BLaER1 treated with 17β-estradiol and CSF1 and Interleukin-3, amounts not matched to agents 10 nM and 100 nM (cell line): ENCODE data around the gene OLFML2A.

Source experiments
- H3K27ac ChIP-seq, 11 experiments: shearing (Covaris generic); formaldehyde crosslinking; 2 replicates each; pipeline ENCODE4 v1.8.1; 2022
- H3K27me3 ChIP-seq, 11 experiments: shearing (Covaris generic); formaldehyde crosslinking; 2 replicates each; pipeline ENCODE4 v1.8.1; 2022
- H3K36me3 ChIP-seq, 11 experiments: shearing (Covaris generic); formaldehyde crosslinking; 2 replicates each; pipeline ENCODE4 v1.8.1; 2022
- H3K4me1 ChIP-seq, 10 experiments: shearing (Covaris generic); formaldehyde crosslinking; 2 replicates each; pipeline ENCODE4 v1.8.1; 2022
- H3K4me2 ChIP-seq, 11 experiments: shearing (Covaris generic); formaldehyde crosslinking; 2 replicates each; pipeline ENCODE4 v1.8.1; 2022
- H3K4me3 ChIP-seq, 10 experiments: shearing (Covaris generic); formaldehyde crosslinking; 2 replicates each; pipeline ENCODE4 v1.8.1; 2022
- H3K9ac ChIP-seq, 11 experiments: shearing (Covaris generic); formaldehyde crosslinking; 2 replicates each; pipeline ENCODE4 v1.8.1; 2022
- H3K9me3 ChIP-seq, 11 experiments: shearing (Covaris generic); formaldehyde crosslinking; replicated peaks in 1 of 11; 2 replicates each; pipeline ENCODE4 v1.8.1; 2022
- H4K20me1 ChIP-seq, 11 experiments: shearing (Covaris generic); formaldehyde crosslinking; 2 replicates each; pipeline ENCODE4 v1.8.1; 2022
- Cebpa-rat ChIP-seq, 11 experiments: shearing (Covaris generic); IDR thresholded peaks; 2 replicates each; pipeline ENCODE4 v1.8.1; 2022

OLFML2A gene

DNA sequence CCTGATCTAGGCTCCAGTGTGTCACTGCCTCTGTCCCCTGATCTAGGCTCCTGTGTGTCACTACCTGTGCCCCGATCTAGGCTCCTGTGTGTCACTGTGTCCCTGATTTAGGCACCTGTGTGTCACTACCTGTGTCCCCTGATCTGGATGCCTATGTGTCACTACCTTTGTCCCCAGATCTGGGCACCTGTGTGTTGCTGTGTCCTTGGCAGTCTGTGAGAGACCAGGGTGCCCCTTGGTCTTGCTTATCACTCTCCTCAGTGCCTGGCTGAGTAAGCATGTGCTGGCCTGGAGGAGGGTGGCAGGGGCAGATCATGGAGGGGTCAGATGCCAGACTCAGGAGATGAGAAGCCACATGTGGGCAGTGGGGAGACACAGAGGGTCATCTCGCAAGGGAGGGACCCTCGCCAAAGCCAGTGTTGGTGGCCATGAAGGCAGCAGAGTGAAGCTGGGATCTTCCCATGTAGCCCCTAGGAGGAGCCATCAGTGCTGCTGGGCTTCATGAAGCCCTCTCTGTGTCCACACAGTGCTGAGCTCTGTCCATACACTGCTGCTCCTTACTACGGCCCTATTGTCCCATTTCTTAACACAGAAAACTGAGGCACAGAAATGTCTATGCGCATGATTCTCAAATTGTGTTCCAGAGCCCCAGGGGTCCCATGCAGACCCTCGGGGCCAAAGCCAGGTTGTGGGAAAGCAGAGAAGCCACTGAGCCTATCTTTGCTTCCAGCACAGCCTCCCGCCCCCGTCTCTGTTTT lies 15.5 kb downstream of the OLFML2A start:
- Histone ChIP-seq H3K9ac (0 out of 22 replicates have a peak overlapping the region, but pooled peaks of 2 of the 11 experiments have one; percentile 0 to 18), H3K4me2 (no peak overlapping the region), H3K27ac (0 out of 22 replicates have a peak overlapping the region, but pooled peaks of 1 of the 11 experiments have one; percentile 1), H3K36me3 (no peaks in the 10 kb centered on the region), H3K27me3 (no peaks in the 10 kb centered on the region), H4K20me1 (no peaks in the 10 kb centered on the region), H3K4me1 (peaks cover 16 to 71% (median 41%) of the 10 kb centered on the region in 10 experiments), H3K4me3 (no peak overlapping the region), H3K9me3 (no peaks in the 10 kb centered on the region)
- TF ChIP-seq Cebpa-rat (IDR thresholded peaks at IDR 0.05), result no peak

GRCh38 chr9:124793015-124793541 lies 16.1 kb downstream of the OLFML2A start:
- no peak overlapping the region for H3K4me3 ChIP-seq
- TF ChIP-seq Cebpa-rat (IDR thresholded peaks at IDR 0.05), result no peak
- H3K4me2 ChIP-seq, result 0 out of 22 replicates have a peak overlapping the region, but pooled peaks of 1 of the 11 experiments have one; percentile 17
- H4K20me1 ChIP-seq, result no peaks in the 10 kb centered on the region
- H3K27me3 ChIP-seq, result no peaks in the 10 kb centered on the region
- H3K27ac ChIP-seq, result no peak overlapping the region
- H3K9me3 ChIP-seq, result no peaks in the 10 kb centered on the region
- no peaks in the 10 kb centered on the region for H3K36me3 ChIP-seq
- peaks cover 16 to 73% (median 48%) of the 10 kb centered on the region in 10 experiments for H3K4me1 ChIP-seq
- H3K9ac ChIP-seq, result 0 out of 22 replicates have a peak overlapping the region, but pooled peaks of 2 of the 11 experiments have one; percentile 0 to 18

- H3K4me2 ChIP-seq, result peak overlapping the region in 9 of 11 experiments; percentile 79 to 99 (median 91); a peak in 18 of 22 replicates
- H3K9me3 ChIP-seq, result no peaks in the 10 kb centered on the region
- H4K20me1 ChIP-seq, result no peaks in the 10 kb centered on the region
- H3K9ac ChIP-seq, result no peak overlapping the region
- H3K4me1 ChIP-seq, result peaks cover 19 to 82% (median 62%) of the 10 kb centered on the region in 10 experiments
- H3K27me3 ChIP-seq, result no peaks in the 10 kb centered on the region
- H3K4me3 ChIP-seq, result no peak overlapping the region
- H3K27ac ChIP-seq, result peak overlapping the region in 3 of 11 experiments; percentile 61 to 67 (median 62); a peak in 4 of 22 replicates
- TF ChIP-seq Cebpa-rat (IDR thresholded peaks at IDR 0.05), result no peak
- H3K36me3 ChIP-seq, result no peaks in the 10 kb centered on the region
Observed at GRCh38 chr9:124794902-124795491, 18.1 kb downstream of the OLFML2A start.

DNA sequence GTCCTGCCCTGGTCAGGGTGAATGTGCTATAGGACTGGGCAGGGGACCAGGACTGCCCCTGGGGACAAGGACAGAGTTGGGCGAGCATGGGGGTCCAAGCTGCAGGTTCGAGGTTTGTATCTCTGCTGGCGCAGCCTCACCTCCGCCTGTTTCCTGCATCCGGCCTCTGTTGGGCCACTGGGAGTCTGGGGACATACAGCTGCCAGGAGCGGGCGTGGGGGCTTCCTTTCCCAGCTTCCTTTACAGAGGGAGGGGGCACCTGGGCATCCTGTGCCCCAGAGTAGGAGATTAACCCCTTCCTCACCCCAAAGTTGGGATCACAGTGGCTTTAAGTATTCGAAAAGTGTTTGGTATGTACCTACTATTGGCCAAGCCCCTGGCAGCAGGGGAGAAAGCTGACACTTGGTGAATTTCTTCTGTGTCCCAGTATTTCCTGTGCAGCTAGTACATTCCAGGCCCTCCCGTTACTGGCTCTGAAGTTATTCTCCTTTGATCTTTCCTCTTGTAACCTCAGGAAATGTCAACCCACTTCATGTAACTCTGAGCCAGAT lies 19.0 kb downstream of the OLFML2A start:
- no peaks in the 10 kb centered on the region for H3K27me3 ChIP-seq
- peaks cover 28 to 90% (median 70%) of the 10 kb centered on the region in 10 experiments for H3K4me1 ChIP-seq
- H3K36me3 ChIP-seq, result no peaks in the 10 kb centered on the region
- H4K20me1 ChIP-seq, result no peaks in the 10 kb centered on the region
- no peaks in the 10 kb centered on the region for H3K9me3 ChIP-seq
- peak overlapping the region in 9 of 11 experiments; percentile 7 to 60 (median 50); a peak in 17 of 22 replicates for H3K9ac ChIP-seq
- TF ChIP-seq Cebpa-rat (IDR thresholded peaks at IDR 0.05), result no peak
- peak overlapping the region; percentile 69 to 99 (median 90) for H3K4me2 ChIP-seq
- H3K27ac ChIP-seq, result peak overlapping the region in 9 of 11 experiments; percentile 11 to 67 (median 52); a peak in 16 of 22 replicates
- peak overlapping the region in 5 of 10 experiments; percentile 8 to 45 (median 21); a peak in 5 of 20 replicates for H3K4me3 ChIP-seq

GRCh38 chr9:124797343-124798103 lies 20.6 kb downstream of the OLFML2A start:
- peak overlapping the region in 9 of 11 experiments; percentile 35 to 99 (median 91); a peak in 18 of 22 replicates for H3K4me2 ChIP-seq
- H3K36me3 ChIP-seq, result no peaks in the 10 kb centered on the region
- no peak for TF ChIP-seq Cebpa-rat (IDR thresholded peaks at IDR 0.05)
- no peaks in the 10 kb centered on the region for H3K27me3 ChIP-seq
- H3K27ac ChIP-seq, result peak overlapping the region in 4 of 11 experiments; percentile 10 to 67 (median 46); a peak in 4 of 22 replicates
- no peaks in the 10 kb centered on the region for H3K9me3 ChIP-seq
- H3K4me1 ChIP-seq, result peaks cover 44 to 98% (median 75%) of the 10 kb centered on the region in 10 experiments
- H4K20me1 ChIP-seq, result no peaks in the 10 kb centered on the region
- H3K4me3 ChIP-seq, result no peak overlapping the region
- H3K9ac ChIP-seq, result 0 out of 22 replicates have a peak overlapping the region, but pooled peaks of 1 of the 11 experiments have one; percentile 28

DNA sequence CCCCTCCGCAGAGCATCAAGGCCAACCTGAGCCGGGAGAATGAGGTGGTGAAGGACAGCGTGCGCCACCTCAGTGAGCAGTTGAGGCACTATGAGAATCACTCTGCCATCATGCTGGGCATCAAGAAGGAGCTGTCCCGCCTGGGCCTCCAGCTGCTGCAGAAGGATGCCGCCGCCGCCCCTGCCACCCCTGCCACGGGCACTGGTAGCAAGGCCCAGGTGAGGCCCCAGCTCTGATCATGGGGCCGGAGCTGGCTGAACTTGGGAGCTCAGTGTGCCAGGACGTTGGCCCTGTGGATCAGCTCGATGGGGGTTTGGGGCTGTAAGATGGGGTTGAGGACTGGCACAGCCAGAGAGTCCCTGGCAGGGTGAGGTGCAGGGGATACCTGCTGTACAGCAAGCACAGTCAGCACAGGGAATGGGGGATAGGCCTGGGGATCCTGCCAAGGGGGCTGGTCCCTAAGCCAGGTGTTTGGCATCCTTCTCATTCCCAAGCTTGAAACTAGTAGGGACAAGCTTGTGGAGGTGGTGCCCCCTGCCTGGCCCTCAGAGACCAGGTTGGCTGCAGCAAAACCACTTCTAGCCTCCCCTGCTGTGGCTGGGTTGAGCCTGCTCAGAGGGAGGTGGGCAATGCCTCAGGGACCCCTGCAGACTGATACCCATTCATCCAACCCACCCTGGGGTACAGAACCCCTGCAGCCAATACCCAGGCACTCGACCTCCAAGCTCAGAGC lies 22.5 kb downstream of the OLFML2A start:
- Histone ChIP-seq H4K20me1 (no peaks in the 10 kb centered on the region), H3K9me3 (no peaks in the 10 kb centered on the region), H3K4me2 (peak overlapping the region in 7 of 11 experiments; percentile 8 to 74 (median 43); a peak in 10 of 22 replicates), H3K9ac (no peak overlapping the region; a peak in 1 of 22 replicates), H3K27ac (peak overlapping the region in 2 of 11 experiments; percentile 21 to 43; a peak in 2 of 22 replicates), H3K4me3 (no peak overlapping the region), H3K36me3 (no peaks in the 10 kb centered on the region), H3K27me3 (no peaks in the 10 kb centered on the region), H3K4me1 (peaks cover 47 to 90% (median 79%) of the 10 kb centered on the region in 10 experiments)
- no peak for TF ChIP-seq Cebpa-rat (IDR thresholded peaks at IDR 0.05)

DNA sequence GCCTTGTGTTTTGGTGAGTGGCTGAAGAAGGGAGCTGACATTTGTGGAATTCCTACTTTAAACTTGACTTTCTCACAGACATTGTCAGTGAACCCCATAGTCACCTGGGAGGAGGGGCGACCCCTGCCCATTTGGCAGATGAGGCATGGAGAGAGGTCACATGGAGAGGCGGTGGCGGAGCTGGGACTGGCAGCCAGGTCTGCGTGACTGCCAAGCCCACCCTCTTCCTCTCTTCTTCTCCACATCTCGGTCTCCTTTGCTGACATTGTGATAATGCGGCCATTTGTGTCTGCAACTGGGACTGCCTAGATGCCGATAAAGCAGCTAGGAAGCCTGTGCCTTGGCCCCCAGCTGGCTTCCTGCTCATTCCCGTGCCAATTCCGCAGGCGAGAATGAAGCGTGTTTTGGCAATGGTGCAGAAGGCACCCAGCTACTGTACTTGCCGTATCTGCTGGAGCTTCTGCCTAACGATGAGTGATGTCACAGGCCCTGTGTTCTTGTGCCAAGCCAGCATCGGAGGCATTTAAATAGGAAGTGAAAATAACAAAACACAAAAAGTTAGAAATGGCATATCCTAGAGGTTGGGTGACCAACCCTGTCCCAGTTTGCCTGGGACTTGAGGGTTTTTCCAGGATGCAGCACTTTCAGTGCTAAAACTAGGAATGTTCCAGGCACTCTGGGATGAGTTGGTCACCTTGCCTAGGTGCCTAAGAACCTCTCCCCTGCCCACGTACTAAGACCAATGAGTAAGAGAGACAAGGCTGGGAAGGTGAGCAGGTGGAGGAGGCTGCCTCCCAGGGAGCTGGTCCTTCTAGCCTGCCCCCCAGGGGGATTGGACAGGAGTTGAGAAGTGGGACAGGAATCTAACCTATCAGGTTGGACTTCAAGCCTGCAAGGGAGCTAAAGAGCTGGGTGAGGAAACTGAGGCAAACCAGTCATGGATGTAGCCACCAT lies 23.6 kb downstream of the OLFML2A start:
- Histone ChIP-seq H3K27ac (peak overlapping the region in 3 of 11 experiments; percentile 21 to 61 (median 38); a peak in 8 of 22 replicates), H3K4me3 (no peak overlapping the region), H3K4me2 (peak overlapping the region; percentile 8 to 74 (median 38); a peak in 19 of 22 replicates), H3K27me3 (no peaks in the 10 kb centered on the region), H3K9ac (no peak overlapping the region), H3K36me3 (no peaks in the 10 kb centered on the region), H4K20me1 (no peaks in the 10 kb centered on the region), H3K9me3 (no peaks in the 10 kb centered on the region), H3K4me1 (peaks cover 39 to 89% (median 75%) of the 10 kb centered on the region in 10 experiments)
- TF ChIP-seq Cebpa-rat (IDR thresholded peaks at IDR 0.05), result no peak
